Gastroesophageal sphincter (tissue), 4 donors: ENCODE results near the gene GNPTG. TPM values are rescaled to one million over a fixed set of nuclear protein-coding genes. Genes with fewer than 3 reads are reported as not detected.

Experiments used
- ATAC-seq: fragments of 150-250 bp; one replicate; pipeline ENCODE4 v1.9.1; 2016; ENCODE audit warnings: mild to moderate bottlenecking, moderate library complexity
- H3K27ac ChIP-seq, 4 donors: fragments of 200-600 bp; sonication (generic) in 3 of 4; 1 replicate in 3 of 4; 2 replicates in 1 of 4; pipeline ENCODE4 v1.5.1; 2016 to 2019
- H3K27me3 ChIP-seq: fragments of 200-600 bp; sonication (generic); one replicate; pipeline ENCODE4 v1.5.1; 2019
- H3K36me3 ChIP-seq, 2 donors: fragments of 200-600 bp; sonication (generic); one replicate each; pipeline ENCODE4 v1.5.1; 2019; ENCODE audit warnings: control low read depth in 1 of 2
- H3K4me1 ChIP-seq, 3 donors: fragments of 200-600 bp; sonication (generic); 1 replicate in 2 of 3; 2 replicates in 1 of 3; pipeline ENCODE4 v1.5.1; 2016 to 2019; ENCODE audit warnings: control low read depth in 2 of 3
- H3K4me3 ChIP-seq, 2 donors: fragments of 200-600 bp; sonication (generic); one replicate each; pipeline ENCODE4 v1.5.1; 2019; ENCODE audit warnings: mild to moderate bottlenecking in 1 of 2, moderate library complexity in 1 of 2
- H3K9me3 ChIP-seq, 3 donors: fragments of 200-600 bp; sonication (generic); one replicate each; pipeline ENCODE4 v1.5.1; 2017 to 2019; ENCODE audit warnings: control low read depth in 2 of 3
- EP300 ChIP-seq: sonication (generic); formaldehyde crosslinking; IDR thresholded peaks from one replicate; pipeline ENCODE4 v1.6.1; 2017; ENCODE audit warnings: antibody characterized with exemption, mild to moderate bottlenecking
- POLR2A ChIP-seq, 2 donors: fragments of 450-650 bp; IDR thresholded peaks; one replicate each; pipeline ENCODE4 v1.6.1; 2017; ENCODE audit warnings: antibody characterized with exemption in 2 of 2, mild to moderate bottlenecking in 2 of 2, moderate library complexity in 1 of 2
- POLR2AphosphoS5 ChIP-seq: sonication (generic); formaldehyde crosslinking; IDR thresholded peaks from one replicate; pipeline ENCODE4 v1.6.1; 2017; ENCODE audit warnings: antibody characterized with exemption
- WGBS, 2 donors: methylation state at CpG; one replicate each; pipeline ENCODE4 v1.1.5; 2018; ENCODE audit warnings: low coverage in 1 of 2; 5-methylcytosine and 5-hydroxymethylcytosine counted together
- total RNA-seq, 4 donors: library from RNA; depleted of rRNA; stranded (reverse); fragments of >200 nt; gene quantifications; one replicate each; pipeline ENCODE4 v1.1.0, GENCODE V29; 2016
- TF ChIP-seq, protein P1 (sequence below), 4 experiments: fragments of 200-600 bp in 2 of 4; fragments of 450-650 bp in 2 of 4; sonication (generic) in 1 of 4; IDR thresholded peaks; one replicate each; pipeline ENCODE4 v1.5.1; 2017 to 2019; ENCODE audit warnings: antibody characterized with exemption in 4 of 4, mild to moderate bottlenecking in 2 of 4, moderate library complexity in 2 of 4

GNPTG gene
- total RNA-seq, 4 donors from 2014 or later: 45.1 to 55.3 (median 50.5) TPM

DNA sequence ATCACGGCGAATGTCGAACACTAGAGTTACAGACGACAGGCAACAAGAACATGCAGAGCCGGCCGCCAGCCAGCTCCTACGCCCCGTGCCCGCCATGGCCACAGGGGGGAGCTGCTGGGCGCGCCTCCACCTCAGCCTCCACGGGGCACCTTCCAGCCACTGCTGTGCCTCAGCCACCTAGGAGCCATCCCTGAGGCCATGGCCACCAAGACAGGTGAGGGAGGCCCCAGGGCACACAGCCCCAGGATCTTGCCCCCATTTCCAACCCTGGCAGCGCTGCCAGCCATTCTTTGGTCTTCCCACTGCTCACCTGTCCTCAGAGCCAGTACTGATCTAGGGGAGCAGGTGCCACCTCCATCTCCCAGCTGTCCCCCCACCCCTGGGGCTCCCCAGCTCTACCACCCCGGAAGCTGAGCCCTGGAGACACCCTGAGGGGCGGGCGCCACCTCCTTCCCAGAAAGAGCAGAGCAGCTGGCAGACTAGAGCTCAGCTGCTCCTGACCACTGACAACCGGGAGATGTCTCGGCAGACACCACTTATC, 11.8 kb downstream of the GNPTG start:
- H3K4me1 ChIP-seq: no peaks in the 10 kb centered on the region
- peaks cover 0 to 97% of the 10 kb centered on the region in 2 donors for H3K36me3 ChIP-seq
- no peak overlapping the region for H3K27ac ChIP-seq
- TF ChIP-seq POLR2A (IDR thresholded peaks at IDR 0.05): no peak
- TF ChIP-seq, protein P1, sequence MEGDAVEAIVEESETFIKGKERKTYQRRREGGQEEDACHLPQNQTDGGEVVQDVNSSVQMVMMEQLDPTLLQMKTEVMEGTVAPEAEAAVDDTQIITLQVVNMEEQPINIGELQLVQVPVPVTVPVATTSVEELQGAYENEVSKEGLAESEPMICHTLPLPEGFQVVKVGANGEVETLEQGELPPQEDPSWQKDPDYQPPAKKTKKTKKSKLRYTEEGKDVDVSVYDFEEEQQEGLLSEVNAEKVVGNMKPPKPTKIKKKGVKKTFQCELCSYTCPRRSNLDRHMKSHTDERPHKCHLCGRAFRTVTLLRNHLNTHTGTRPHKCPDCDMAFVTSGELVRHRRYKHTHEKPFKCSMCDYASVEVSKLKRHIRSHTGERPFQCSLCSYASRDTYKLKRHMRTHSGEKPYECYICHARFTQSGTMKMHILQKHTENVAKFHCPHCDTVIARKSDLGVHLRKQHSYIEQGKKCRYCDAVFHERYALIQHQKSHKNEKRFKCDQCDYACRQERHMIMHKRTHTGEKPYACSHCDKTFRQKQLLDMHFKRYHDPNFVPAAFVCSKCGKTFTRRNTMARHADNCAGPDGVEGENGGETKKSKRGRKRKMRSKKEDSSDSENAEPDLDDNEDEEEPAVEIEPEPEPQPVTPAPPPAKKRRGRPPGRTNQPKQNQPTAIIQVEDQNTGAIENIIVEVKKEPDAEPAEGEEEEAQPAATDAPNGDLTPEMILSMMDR (IDR thresholded peaks at IDR 0.05): peak in 3 of 4 experiments; percentile 57 to 80 (median 58)
- H3K9me3 ChIP-seq: no peaks in the 10 kb centered on the region
- WGBS, 2 donors: 69% methylated on average over 5 of the region's 18 CpGs; no CpG with 5 or more reads in 1 of the 2 donors
- H3K4me3 ChIP-seq: no peak overlapping the region
- H3K27me3 ChIP-seq: no peaks in the 10 kb centered on the region
- ATAC-seq: peak; percentile 77

DNA sequence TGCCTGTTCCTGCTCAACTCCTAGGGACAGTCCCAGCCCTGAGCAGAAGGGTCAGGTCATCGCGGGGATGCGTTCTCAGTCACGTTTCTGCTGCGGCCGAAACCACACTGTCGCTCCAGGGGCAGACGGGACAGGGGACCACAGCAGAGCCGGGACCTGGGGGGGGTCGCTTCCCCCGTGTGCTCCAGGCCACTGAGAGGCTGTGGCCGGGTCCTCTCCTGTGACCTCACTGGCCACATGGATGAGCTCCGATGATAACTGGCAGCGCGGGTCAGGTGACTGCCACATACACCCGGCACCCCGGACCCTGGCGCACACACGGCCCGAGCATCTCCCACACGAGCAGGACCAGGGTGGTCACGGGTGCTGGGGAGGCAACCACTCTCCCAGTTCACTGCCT, 12.8 kb downstream of the GNPTG start:
- Histone ChIP-seq H3K4me1 (no peaks in the 10 kb centered on the region), H3K27ac (no peak overlapping the region), H3K4me3 (no peak overlapping the region), H3K9me3 (no peaks in the 10 kb centered on the region), H3K27me3 (no peaks in the 10 kb centered on the region), H3K36me3 (peaks cover 0 to 97% of the 10 kb centered on the region in 2 donors)
- ATAC-seq: no peak
- TF ChIP-seq POLR2A (IDR thresholded peaks at IDR 0.05) (no peak), POLR2AphosphoS5 (no peak), EP300 (no peak)
- TF ChIP-seq, protein P1 (IDR thresholded peaks at IDR 0.05): no peak
- 100% methylated on average over 3 of the region's 22 CpGs; no CpG with 5 or more reads in 1 of the 2 donors for WGBS, 2 donors

DNA sequence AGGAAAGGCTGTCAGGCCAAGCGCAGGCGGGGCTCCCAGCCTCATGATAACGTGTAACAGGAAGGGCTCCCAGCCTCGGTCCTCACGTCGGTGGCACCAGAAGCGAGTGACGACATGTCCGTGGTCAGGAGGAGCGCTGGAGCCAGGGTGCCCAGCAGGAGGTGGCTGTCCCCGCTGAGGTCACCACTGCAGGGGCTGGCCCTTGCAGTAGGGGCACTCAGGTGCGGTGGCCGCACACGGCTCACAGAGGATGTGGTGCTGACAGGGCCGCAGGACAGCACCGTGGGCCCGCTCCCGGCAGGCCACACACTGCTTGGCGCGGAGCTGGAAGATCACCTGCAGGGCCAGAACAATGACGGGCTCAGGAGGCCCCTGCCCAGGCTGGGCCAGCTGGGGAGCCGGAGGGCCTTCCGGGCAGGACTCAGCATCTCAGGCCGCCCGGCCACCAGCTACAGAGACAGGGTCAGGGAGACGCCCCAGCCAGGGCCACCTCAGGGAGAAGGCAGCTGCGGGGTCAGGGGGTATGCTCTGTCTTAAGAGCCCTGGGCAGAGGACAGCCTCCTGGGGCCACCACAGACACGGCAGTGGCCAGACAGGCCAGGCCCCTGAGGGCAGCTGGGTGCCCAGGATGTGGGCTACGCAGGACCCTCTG, 14.5 kb downstream of the GNPTG start:
- Histone ChIP-seq H3K36me3 (peaks cover 0 to 96% of the 10 kb centered on the region in 2 donors), H3K27ac (no peak overlapping the region), H3K4me3 (no peak overlapping the region), H3K4me1 (no peaks in the 10 kb centered on the region), H3K27me3 (no peaks in the 10 kb centered on the region), H3K9me3 (no peaks in the 10 kb centered on the region)
- ATAC-seq: no peak
- no peak for TF ChIP-seq EP300
- WGBS, 2 donors: 92% methylated on average over 5 of the region's 29 CpGs; no CpG with 5 or more reads in 1 of the 2 donors

DNA sequence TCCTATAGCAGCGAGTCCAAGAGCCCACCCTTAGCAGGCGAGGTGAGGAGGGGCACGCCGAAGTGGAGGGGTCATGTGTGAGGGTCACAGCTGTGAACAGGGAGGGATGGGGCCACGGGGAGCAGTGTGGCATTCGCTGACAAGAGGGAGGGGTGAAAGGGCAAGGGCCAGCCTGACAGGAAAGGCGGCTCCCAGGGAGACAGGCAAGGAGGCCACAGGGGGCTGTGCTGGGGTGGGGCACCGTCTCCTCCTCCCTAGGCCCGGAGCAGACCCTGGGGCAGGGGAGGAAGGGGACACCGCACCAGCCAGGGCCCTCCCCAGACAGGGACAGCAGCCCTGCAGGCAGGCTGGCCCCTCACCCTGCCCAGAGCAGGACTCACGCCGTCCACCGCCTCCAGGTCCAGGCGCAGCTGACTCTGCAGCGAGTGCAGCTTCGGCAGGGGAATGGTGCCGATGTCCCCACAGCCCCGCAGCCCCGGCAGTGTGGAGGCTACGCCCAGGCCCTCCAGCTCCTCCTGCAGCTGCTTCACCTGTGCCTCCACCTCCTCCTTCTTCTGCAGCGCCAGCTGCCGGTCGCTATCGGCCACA, 15.1 kb downstream of the GNPTG start:
- ATAC-seq: no peak
- Histone ChIP-seq H3K27ac (no peak overlapping the region), H3K27me3 (no peaks in the 10 kb centered on the region), H3K36me3 (peaks cover 0 to 96% of the 10 kb centered on the region in 2 donors), H3K9me3 (no peaks in the 10 kb centered on the region), H3K4me3 (no peak overlapping the region), H3K4me1 (no peaks in the 10 kb centered on the region)
- TF ChIP-seq EP300 (no peak), POLR2AphosphoS5 (no peak), POLR2A (IDR thresholded peaks at IDR 0.05) (no peak)
- 80 to 86% methylated on average over 10 to 11 of the region's 24 CpGs for WGBS, 2 donors

DNA sequence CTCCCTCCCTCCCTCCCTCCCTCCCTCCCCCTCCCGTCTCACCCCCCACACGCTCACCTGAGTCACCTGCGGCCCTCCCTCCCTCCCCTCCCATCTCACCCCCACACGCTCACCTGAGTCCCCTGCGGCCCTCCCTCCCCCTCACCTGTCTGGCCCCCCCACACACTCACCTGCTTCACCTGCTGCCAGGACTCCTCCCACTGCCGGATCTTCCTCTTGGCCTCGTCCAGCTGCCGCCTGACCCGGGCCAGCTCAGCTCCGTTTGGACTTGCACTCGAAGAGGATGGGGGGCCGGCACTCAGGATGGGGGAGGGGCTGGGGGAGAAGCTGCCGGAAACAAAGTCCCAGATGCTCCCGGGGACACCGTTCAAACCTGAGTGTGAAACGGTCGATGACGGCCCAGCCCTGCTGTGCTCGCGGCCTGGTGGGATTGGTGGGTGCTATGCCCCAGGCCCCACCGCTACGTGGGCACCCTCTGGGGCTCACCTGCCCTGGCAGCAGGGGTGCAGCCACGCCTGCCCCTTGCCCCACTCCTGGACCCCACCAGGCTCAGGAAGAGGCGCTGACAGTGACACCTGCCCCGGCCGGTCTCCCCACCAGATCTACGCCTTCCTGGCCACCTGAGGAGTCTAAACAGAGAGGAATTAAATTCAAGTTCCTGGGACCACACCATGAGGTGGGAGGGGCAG, 15.9 kb downstream of the GNPTG start:
- H3K27ac ChIP-seq: no peak overlapping the region
- no peak for ATAC-seq
- peaks cover 0 to 94% of the 10 kb centered on the region in 2 donors for H3K36me3 ChIP-seq

More for the DNA sequence above, 15.9 kb downstream of the GNPTG start:
- no peaks in the 10 kb centered on the region for H3K4me1 ChIP-seq
- WGBS, 2 donors: 71% methylated on average over 1 of the region's 27 CpGs; no CpG with 5 or more reads in 1 of the 2 donors
- no peaks in the 10 kb centered on the region for H3K9me3 ChIP-seq
- no peak overlapping the region for H3K4me3 ChIP-seq
- H3K27me3 ChIP-seq: no peaks in the 10 kb centered on the region
- TF ChIP-seq, protein P1 (IDR thresholded peaks at IDR 0.05): no peak
- TF ChIP-seq EP300 (no peak), POLR2A (IDR thresholded peaks at IDR 0.05) (no peak), POLR2AphosphoS5 (no peak)
